ENCODE results near the gene CKAP4.

DNA sequence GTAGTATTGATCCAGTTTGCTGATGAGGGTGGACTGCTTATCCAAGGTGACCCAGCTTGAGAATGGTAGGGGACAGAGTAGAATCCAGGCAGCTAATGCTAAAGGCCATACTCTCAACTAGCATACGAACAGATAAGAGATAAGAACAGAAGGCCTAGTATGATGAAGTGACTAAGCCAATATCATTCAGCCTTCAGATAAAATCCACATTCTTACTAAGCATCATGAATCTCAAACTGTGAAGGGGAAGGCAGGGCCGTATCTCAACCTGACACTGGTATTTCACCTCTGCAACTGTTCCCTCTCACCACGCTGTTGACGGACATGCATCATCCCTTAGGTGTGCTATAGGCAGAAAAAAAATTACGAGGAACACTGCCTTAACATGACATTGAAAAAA lies 8.1 kb upstream of the CKAP4 start:
- TF ChIP-seq CTCF (IDR thresholded peaks at IDR 0.05; ENCODE audit: low read length) (no peak), EZH2 (optimal IDR thresholded peaks at IDR 0.05; ENCODE audit: low read depth, low read length) (no peak), EZH2phosphoT487 (IDR thresholded peaks at IDR 0.05; ENCODE audit: low read length) (no peak)
